ENCODE measurements around the gene HMX2.

The HMX2 gene

GRCh38 chr10:123143825-123144168 lies 4.1 kb upstream of the HMX2 start:
- no peak for DNase-seq (ENCODE audit: low read depth)
- no peak for TF ChIP-seq MYC (IDR thresholded peaks at IDR 0.05; ENCODE audit: low read depth, low read length)
- no peak for TF ChIP-seq POLR2A (IDR thresholded peaks at IDR 0.05; ENCODE audit: extremely low read depth, insufficient read length)
- TF ChIP-seq MAX (IDR thresholded peaks at IDR 0.05; ENCODE audit: low read depth, low read length) = no peak
- no peak for TF ChIP-seq CTCF (IDR thresholded peaks at IDR 0.05; ENCODE audit: low read depth, low read length)
- no peak overlapping the region for H3K4me3 ChIP-seq (ENCODE audit: low read depth, low read length)

- DNase-seq (ENCODE audit: low read depth) = peak; percentile 22
- no peak overlapping the region for H3K4me3 ChIP-seq (ENCODE audit: low read depth, low read length)
- TF ChIP-seq MYC (IDR thresholded peaks at IDR 0.05; ENCODE audit: low read depth, low read length) (no peak), MAX (IDR thresholded peaks at IDR 0.05; ENCODE audit: low read depth, low read length) (no peak), POLR2A (IDR thresholded peaks at IDR 0.05; ENCODE audit: extremely low read depth, insufficient read length) (no peak), CTCF (IDR thresholded peaks at IDR 0.05; ENCODE audit: low read depth, low read length) (peak; percentile 7)
Measured at GRCh38 chr10:123144697-123145541, 3.0 kb upstream of the HMX2 start.

GRCh38 chr10:123145542-123146012 lies 2.4 kb upstream of the HMX2 start:
- no peak for DNase-seq (ENCODE audit: low read depth)
- TF ChIP-seq CTCF (IDR thresholded peaks at IDR 0.05; ENCODE audit: low read depth, low read length) (no peak), MYC (IDR thresholded peaks at IDR 0.05; ENCODE audit: low read depth, low read length) (no peak), MAX (IDR thresholded peaks at IDR 0.05; ENCODE audit: low read depth, low read length) (no peak), POLR2A (IDR thresholded peaks at IDR 0.05; ENCODE audit: extremely low read depth, insufficient read length) (no peak)
- H3K4me3 ChIP-seq (ENCODE audit: low read depth, low read length) = no peak overlapping the region

- DNase-seq (ENCODE audit: low read depth) = no peak
- TF ChIP-seq MAX (IDR thresholded peaks at IDR 0.05; ENCODE audit: low read depth, low read length) (no peak), MYC (IDR thresholded peaks at IDR 0.05; ENCODE audit: low read depth, low read length) (no peak), CTCF (IDR thresholded peaks at IDR 0.05; ENCODE audit: low read depth, low read length) (no peak), POLR2A (IDR thresholded peaks at IDR 0.05; ENCODE audit: extremely low read depth, insufficient read length) (no peak)
- no peak overlapping the region for H3K4me3 ChIP-seq (ENCODE audit: low read depth, low read length)
Measured at GRCh38 chr10:123146013-123146893, 1.7 kb upstream of the HMX2 start.

GRCh38 chr10:123146894-123147634 lies 872 bp upstream of the HMX2 start:
- no peak for DNase-seq (ENCODE audit: low read depth)
- no peak overlapping the region for H3K4me3 ChIP-seq (ENCODE audit: low read depth, low read length)
- TF ChIP-seq POLR2A (IDR thresholded peaks at IDR 0.05; ENCODE audit: extremely low read depth, insufficient read length) (no peak), CTCF (IDR thresholded peaks at IDR 0.05; ENCODE audit: low read depth, low read length) (no peak), MYC (IDR thresholded peaks at IDR 0.05; ENCODE audit: low read depth, low read length) (no peak), MAX (IDR thresholded peaks at IDR 0.05; ENCODE audit: low read depth, low read length) (no peak)
